Measurements from ENCODE around the gene SLC25A26.

SLC25A26 gene

GRCh38 chr3:66227915-66228314, 7.1 kb downstream of the SLC25A26 start:
- no peak for DNase-seq

GRCh38 chr3:66228707-66229106, 7.9 kb downstream of the SLC25A26 start:
- DNase-seq, result no peak

- DNase-seq, result no peak
These were observed 9.1 kb downstream of the SLC25A26 start for GRCh38 chr3:66229931-66230330.

GRCh38 chr3:66233033-66233432, 12.2 kb downstream of the SLC25A26 start:
- no peak for DNase-seq

- no peak for DNase-seq
These were observed 15.5 kb downstream of the SLC25A26 start for GRCh38 chr3:66236281-66236680.

- DNase-seq, result no peak
These were observed 16.8 kb downstream of the SLC25A26 start for GRCh38 chr3:66237552-66237951.

- no peak for DNase-seq
These were observed 18.8 kb downstream of the SLC25A26 start for GRCh38 chr3:66239513-66240123.

- no peak for DNase-seq
These were observed 20.7 kb downstream of the SLC25A26 start for GRCh38 chr3:66241466-66241865.

- DNase-seq, result no peak
These were observed 22.1 kb downstream of the SLC25A26 start for GRCh38 chr3:66242788-66243464.

GRCh38 chr3:66248641-66249040, 27.8 kb downstream of the SLC25A26 start:
- DNase-seq, result no peak

GRCh38 chr3:66253790-66254620, 33.2 kb downstream of the SLC25A26 start:
- no peak for DNase-seq

- DNase-seq, result no peak
These were observed 35.1 kb downstream of the SLC25A26 start for GRCh38 chr3:66255865-66256264.

GRCh38 chr3:66256806-66257205, 36.0 kb downstream of the SLC25A26 start:
- DNase-seq, result no peak

- no peak for DNase-seq
These were observed 38.9 kb downstream of the SLC25A26 start for GRCh38 chr3:66259566-66260255.

- DNase-seq, result no peak
These were observed 39.6 kb downstream of the SLC25A26 start for GRCh38 chr3:66260431-66260830.

- no peak for DNase-seq
These were observed 40.6 kb downstream of the SLC25A26 start for GRCh38 chr3:66261355-66261754.

GRCh38 chr3:66265649-66266048, 44.8 kb downstream of the SLC25A26 start:
- DNase-seq, result no peak

GRCh38 chr3:66266551-66266950, 45.8 kb downstream of the SLC25A26 start:
- DNase-seq, result no peak

GRCh38 chr3:66267031-66267430, 46.2 kb downstream of the SLC25A26 start:
- DNase-seq, result no peak

GRCh38 chr3:66267906-66268305, 47.1 kb downstream of the SLC25A26 start:
- no peak for DNase-seq

- no peak for DNase-seq
These were observed 48.1 kb downstream of the SLC25A26 start for GRCh38 chr3:66268864-66269263.

GRCh38 chr3:66269411-66269810, 48.6 kb downstream of the SLC25A26 start:
- no peak for DNase-seq

- DNase-seq, result no peak
These were observed 49.5 kb downstream of the SLC25A26 start for GRCh38 chr3:66270288-66270687.
